Activated CD4-positive, alpha-beta T cell treated with anti-CD3 and anti-CD28 coated beads, Interleukin-2, amount 50 U/mL, for 16 hours (primary cell): Measurements from ENCODE around the gene RAD52.

Source experiments
- DNase-seq: peaks from one replicate; pipeline ENCODE4 v3.0.0-alpha.2; 2020

The RAD52 gene

GRCh38 chr12:865614-866013 is 83.9 kb downstream of the RAD52 start:
- DNase-seq = no peak

GRCh38 chr12:863285-863684 is 86.2 kb downstream of the RAD52 start:
- no peak for DNase-seq

DNA sequence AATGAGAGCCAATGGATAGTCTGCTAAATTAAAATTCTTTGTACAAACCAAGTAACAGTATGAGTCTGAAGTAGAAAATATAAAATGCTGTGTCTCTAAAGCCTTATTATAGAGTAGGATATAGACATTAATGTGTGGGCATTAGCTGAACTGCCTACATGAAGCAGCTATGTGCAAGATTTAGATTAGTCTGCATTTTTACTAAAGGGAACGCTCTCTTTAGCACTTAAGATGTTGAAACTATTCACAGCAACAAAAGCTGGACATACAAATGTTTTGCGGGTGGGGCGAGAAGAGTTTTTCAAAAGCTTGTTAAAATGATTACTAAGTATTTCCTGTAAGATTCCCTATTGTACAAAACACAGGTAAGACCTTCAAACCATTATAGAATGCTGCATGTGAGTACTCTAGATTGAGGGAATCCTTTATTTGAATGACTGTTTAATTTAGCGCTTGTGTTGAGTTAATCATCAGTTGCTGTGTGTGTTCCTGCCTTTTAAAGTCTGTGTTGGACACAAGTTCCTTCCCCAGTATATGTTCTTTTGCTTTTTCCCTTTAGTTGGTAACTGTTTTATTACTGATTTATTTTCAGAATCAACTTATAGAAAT is 87.1 kb downstream of the RAD52 start:
- DNase-seq = no peak
